HG02798 (cell line): ENCODE data around the gene NEUROD1.
A peak's percentile ranks its signal among the peaks of the same experiment; 100 is the strongest.

Experiments
- ATAC-seq: cut with Tn5 transposase; IDR thresholded peaks from one replicate; pipeline ENCODE4 v1.9.1; 2021; ENCODE audit warnings: mild to moderate bottlenecking; ENCODE audit not compliant: unreplicated experiment, poor library complexity

NEUROD1 gene

GRCh38 chr2:181646415-181646987 lies 33.8 kb downstream of the NEUROD1 start:
- peak; percentile 55 for ATAC-seq

GRCh38 chr2:181643151-181643550 lies 37.2 kb downstream of the NEUROD1 start:
- ATAC-seq = no peak

- ATAC-seq = no peak
Observed at GRCh38 chr2:181642086-181642485, 38.2 kb downstream of the NEUROD1 start.

- no peak for ATAC-seq
Observed at GRCh38 chr2:181639686-181640085, 40.6 kb downstream of the NEUROD1 start.

GRCh38 chr2:181632733-181633401 lies 47.5 kb downstream of the NEUROD1 start:
- peak; percentile 89 for ATAC-seq

- no peak for ATAC-seq
Observed at GRCh38 chr2:181628590-181629585, 51.4 kb downstream of the NEUROD1 start.

GRCh38 chr2:181627545-181627944 lies 52.8 kb downstream of the NEUROD1 start:
- ATAC-seq = no peak

GRCh38 chr2:181626671-181627070 lies 53.6 kb downstream of the NEUROD1 start:
- no peak for ATAC-seq
